HEK293 (cell line): ENCODE results near the gene HOXA10.

Experiments used
- CTCF ChIA-PET: fragments of 350-600 bp; formaldehyde crosslinking; extraction: SDS; loops from one replicate; lab custom pipeline; 2021; ENCODE audit warnings: antibody characterized with exemption; lab: Yijun Ruan, JAX
- POLR2A ChIA-PET: fragments of 300-600 bp; formaldehyde crosslinking; extraction: SDS; loops from one replicate; lab custom pipeline; 2020; ENCODE audit warnings: antibody characterized with exemption, inconsistent platforms; lab: Yijun Ruan, JAX
- H3K27ac ChIP-seq: fragments of 200-500 bp; sonication (Bioruptor generic); 2 replicates; pipeline ENCODE4 v1.5.1; 2014; ENCODE audit warnings: low read depth, low read length, control low read depth, inconsistent platforms; ENCODE audit errors: extremely low read depth
- H3K36me3 ChIP-seq, 2 experiments: fragments of 200-500 bp in 1 of 2; sonication (Bioruptor generic) in 1 of 2; 1 replicate in 1 of 2; 2 replicates in 1 of 2; pipeline ENCODE4 v1.5.1; 2014 to 2017; ENCODE audit warnings: inconsistent platforms in 2 of 2, low read length in 2 of 2; ENCODE audit not compliant: control insufficient read depth in 2 of 2, insufficient read depth in 1 of 2
- H3K4me1 ChIP-seq: fragments of 200-500 bp; sonication (Bioruptor generic); 2 replicates; pipeline ENCODE4 v1.5.1; 2014; ENCODE audit warnings: mild to moderate bottlenecking, low read length, inconsistent platforms; ENCODE audit not compliant: control insufficient read depth, insufficient read depth
- H3K4me3 ChIP-seq: 2 replicates; pipeline ENCODE4 v1.5.1; 2011; ENCODE audit warnings: low read depth, mild to moderate bottlenecking, control low read depth, low read length, moderate library complexity
- H3K9me3 ChIP-seq: fragments of 200-500 bp; sonication (Bioruptor generic); 2 replicates; pipeline ENCODE4 v1.5.1; 2014; ENCODE audit warnings: low read depth, low read length, inconsistent platforms; ENCODE audit not compliant: control insufficient read depth, insufficient read depth
- EGR2 ChIP-seq: fragments of 450-650 bp; formaldehyde crosslinking; IDR thresholded peaks from 2 replicates; pipeline ENCODE4 v1.5.1; 2016; ENCODE audit warnings: low read depth, missing biosample characterization, missing genetic modification characterization
- FEZF1 ChIP-seq: fragments of 450-650 bp; formaldehyde crosslinking; IDR thresholded peaks from 2 replicates; pipeline ENCODE4 v1.5.1; 2016; ENCODE audit warnings: missing biosample characterization, missing genetic modification characterization
- GLIS2 ChIP-seq: fragments of 450-650 bp; formaldehyde crosslinking; IDR thresholded peaks from 2 replicates; pipeline ENCODE4 v1.5.1; 2016; ENCODE audit warnings: missing biosample characterization, missing genetic modification characterization
- HOXD13 ChIP-seq: sonication (generic); formaldehyde crosslinking; IDR thresholded peaks from 2 replicates; pipeline ENCODE4 v1.8.0; 2022; ENCODE audit warnings: missing genetic modification reagents, borderline replicate concordance
- IKZF3 ChIP-seq: fragments of 450-650 bp; IDR thresholded peaks from 2 replicates; pipeline ENCODE4 v1.5.0; 2018; ENCODE audit warnings: missing biosample characterization, mild to moderate bottlenecking, missing genetic modification characterization, moderate library complexity
- KLF1 ChIP-seq: fragments of 450-650 bp; formaldehyde crosslinking; IDR thresholded peaks from 2 replicates; pipeline ENCODE4 v1.5.1; 2016; ENCODE audit warnings: missing biosample characterization, missing genetic modification characterization
- PRDM10 ChIP-seq: fragments of 450-650 bp; formaldehyde crosslinking; IDR thresholded peaks from 2 replicates; pipeline ENCODE4 v1.5.1; 2016; ENCODE audit warnings: missing biosample characterization, missing genetic modification characterization
- ZBTB17 ChIP-seq: fragments of 450-650 bp; formaldehyde crosslinking; IDR thresholded peaks from 2 replicates; pipeline ENCODE4 v1.5.1; 2016; ENCODE audit warnings: missing biosample characterization, missing genetic modification characterization
- ZBTB26 ChIP-seq: fragments of 450-650 bp; formaldehyde crosslinking; optimal IDR thresholded peaks from 2 replicates; pipeline ENCODE3; 2016; ENCODE audit warnings: missing biosample characterization, mild to moderate bottlenecking, missing genetic modification characterization
- ZFHX2 ChIP-seq: fragments of 450-650 bp; formaldehyde crosslinking; conservative IDR thresholded peaks from 2 replicates; pipeline ENCODE4 v1.5.1; 2016; ENCODE audit warnings: missing biosample characterization, missing genetic modification characterization
- ZNF148 ChIP-seq: fragments of 450-650 bp; formaldehyde crosslinking; IDR thresholded peaks from 2 replicates; pipeline ENCODE4 v1.5.0; 2017; ENCODE audit warnings: missing biosample characterization, missing genetic modification characterization, borderline replicate concordance
- ZNF311 ChIP-seq: fragments of 450-650 bp; formaldehyde crosslinking; IDR thresholded peaks from 2 replicates; pipeline ENCODE4 v1.5.1; 2017; ENCODE audit warnings: missing biosample characterization, missing genetic modification characterization, borderline replicate concordance
- ZNF423 ChIP-seq: fragments of 450-650 bp; formaldehyde crosslinking; IDR thresholded peaks from 2 replicates; pipeline ENCODE4 v1.5.1; 2016; ENCODE audit warnings: missing biosample characterization, missing genetic modification characterization
- ZNF449 ChIP-seq: fragments of 450-650 bp; formaldehyde crosslinking; IDR thresholded peaks from 2 replicates; pipeline ENCODE4 v1.5.1; 2017; ENCODE audit warnings: missing biosample characterization, mild to moderate bottlenecking, missing genetic modification characterization, moderate library complexity
- ZNF514 ChIP-seq: fragments of 450-650 bp; formaldehyde crosslinking; IDR thresholded peaks from 2 replicates; pipeline ENCODE4 v1.5.1; 2016; ENCODE audit warnings: missing biosample characterization, missing genetic modification characterization
- ZNF549 ChIP-seq: fragments of 450-650 bp; IDR thresholded peaks from 2 replicates; pipeline ENCODE4 v1.5.1; 2018; ENCODE audit warnings: missing biosample characterization, missing genetic modification characterization, mild to moderate bottlenecking, inconsistent platforms, moderate library complexity
- ZNF571 ChIP-seq: fragments of 450-650 bp; formaldehyde crosslinking; IDR thresholded peaks from 2 replicates; pipeline ENCODE4 v1.5.0; 2017; ENCODE audit warnings: missing biosample characterization, missing genetic modification characterization
- ZNF600 ChIP-seq: fragments of 450-650 bp; formaldehyde crosslinking; IDR thresholded peaks from 2 replicates; pipeline ENCODE4 v1.5.1; 2016; ENCODE audit warnings: missing biosample characterization, missing genetic modification characterization
- ZNF621 ChIP-seq: fragments of 450-650 bp; formaldehyde crosslinking; IDR thresholded peaks from 2 replicates; pipeline ENCODE4 v1.5.1; 2017; ENCODE audit warnings: missing biosample characterization, missing genetic modification characterization
- ZNF624 ChIP-seq: fragments of 450-650 bp; formaldehyde crosslinking; IDR thresholded peaks from 2 replicates; pipeline ENCODE4 v1.5.1; 2017; ENCODE audit warnings: missing biosample characterization, missing genetic modification characterization
- ZNF664 ChIP-seq: fragments of 450-650 bp; formaldehyde crosslinking; IDR thresholded peaks from 2 replicates; pipeline ENCODE4 v1.5.1; 2016; ENCODE audit warnings: missing biosample characterization, missing genetic modification characterization
- ZNF768 ChIP-seq: fragments of 450-650 bp; formaldehyde crosslinking; IDR thresholded peaks from 2 replicates; pipeline ENCODE4 v1.5.1; 2018; ENCODE audit warnings: missing biosample characterization, mild to moderate bottlenecking, missing genetic modification characterization
- ZNF830 ChIP-seq: fragments of 450-650 bp; IDR thresholded peaks from 2 replicates; pipeline ENCODE4 v1.5.0; 2018; ENCODE audit warnings: missing biosample characterization, missing genetic modification characterization, low read depth, mild to moderate bottlenecking, moderate library complexity

Gene HOXA10

GRCh38 chr7:27181795-27182275, 7.7 kb upstream of the HOXA10 start:
- ChIA-PET POLR2A (interaction anchor here (0.6 to 7.6 kb wide), 6 partner anchors 9 to 739 kb away, joined by 3 to 237 read pairs (median 4); partner anchors contain the start of genes HOXA10 and HOXA9), CTCF (interaction anchor here (0.7 to 1.8 kb wide), 5 partner anchors 9 to 275 kb away, joined by 3 to 7 read pairs (median 4); no protein-coding TSS in a partner anchor)
- H3K27ac ChIP-seq = peak overlapping the region; percentile 99
- peaks cover 31% of the 10 kb centered on the region for H3K4me1 ChIP-seq
- peaks cover 0 to 10% of the 10 kb centered on the region in 2 experiments; a peak in 2 of 3 replicates for H3K36me3 ChIP-seq
- peak overlapping the region; percentile 9 for H3K4me3 ChIP-seq
- H3K9me3 ChIP-seq = no peaks in the 10 kb centered on the region
- peak; percentile 24; the same call in 1 of the 2 replicates for TF ChIP-seq IKZF3 (tag by site-specific recombination)
- TF ChIP-seq EGR2 = peak; percentile 37
- peak; percentile 58; the same call in 1 of the 2 replicates for TF ChIP-seq ZNF600
- peak; percentile 26; the same call in 1 of the 2 replicates for TF ChIP-seq ZFHX2
- no peak for TF ChIP-seq ZBTB26 (tag by site-specific recombination)
- no peak for TF ChIP-seq ZNF768
- TF ChIP-seq ZBTB17 = peak; percentile 86

GRCh38 chr7:27180431-27181420, 6.6 kb upstream of the HOXA10 start:
- ChIA-PET CTCF (interaction anchor here (0.5 to 2.6 kb wide), 8 partner anchors 10 to 1394 kb away, joined by 3 to 15 read pairs (median 4); no protein-coding TSS in a partner anchor), POLR2A (interaction anchor here (0.7 to 7.6 kb wide), 16 partner anchors 8 to 1318 kb away, joined by 4 to 237 read pairs (median 8); partner anchors contain the start of genes HOXA10, HOXA5, HOXA6 and HOXA7)
- peak overlapping the region; percentile 76 for H3K4me3 ChIP-seq
- peak overlapping the region; percentile 99 for H3K27ac ChIP-seq
- H3K9me3 ChIP-seq = no peaks in the 10 kb centered on the region
- peaks cover 0 to 10% of the 10 kb centered on the region in 2 experiments; a peak in 2 of 3 replicates for H3K36me3 ChIP-seq
- H3K4me1 ChIP-seq = peaks cover 29% of the 10 kb centered on the region
- TF ChIP-seq ZNF311 (tag by site-specific recombination) = no peak
- TF ChIP-seq HOXD13 (CRISPR knock-in tag) = no peak
- TF ChIP-seq ZNF549 (tag by site-specific recombination) = no peak
- TF ChIP-seq PRDM10 (tag by site-specific recombination) = 0 out of 2 replicates have a peak, but pooled peaks have one; percentile 32
- TF ChIP-seq ZNF514 (tag by site-specific recombination) = no peak
- no peak for TF ChIP-seq ZNF571 (tag by site-specific recombination)
- TF ChIP-seq ZNF423 (tag by site-specific recombination) = no peak
- TF ChIP-seq ZNF449 (tag by site-specific recombination) = no peak
- TF ChIP-seq ZNF830 = no peak
- no peak for TF ChIP-seq KLF1 (tag by site-specific recombination)
- no peak for TF ChIP-seq ZNF768
- no peak; the same call in 1 of the 2 replicates for TF ChIP-seq GLIS2 (tag by site-specific recombination)
- TF ChIP-seq ZNF624 (tag by site-specific recombination) = no peak
- no peak for TF ChIP-seq ZNF148 (tag by site-specific recombination)
- TF ChIP-seq ZNF664 (tag by site-specific recombination) = no peak
- peak; percentile 54; the same call in 1 of the 2 replicates for TF ChIP-seq FEZF1 (tag by site-specific recombination)
- no peak for TF ChIP-seq ZNF621
